ENCODE data around the gene HMCN1.

- TF ChIP-seq EZH2 (IDR thresholded peaks at IDR 0.05; ENCODE audit: borderline replicate concordance, low read length) (no peak), CTCF (conservative IDR thresholded peaks at IDR 0.05 in 1 of 2, IDR thresholded peaks at IDR 0.05 in 1 of 2; ENCODE audit: extremely low read depth in 1 of 2, insufficient read depth in 1 of 2, low read depth in 1 of 2, low read length in 2 of 2) (no peak)
Observed at GRCh38 chr1:186210258-186210657, 476.1 kb downstream of the HMCN1 start.

Measured in mammary epithelial cell (primary cell).